ENCODE results near the gene RHCE.
"Not testable (repeated sequence)": the region's sequence is repeated elsewhere in the genome, so short reads cannot be mapped to it uniquely, and the experiment has no call there.

Gene RHCE

DNA sequence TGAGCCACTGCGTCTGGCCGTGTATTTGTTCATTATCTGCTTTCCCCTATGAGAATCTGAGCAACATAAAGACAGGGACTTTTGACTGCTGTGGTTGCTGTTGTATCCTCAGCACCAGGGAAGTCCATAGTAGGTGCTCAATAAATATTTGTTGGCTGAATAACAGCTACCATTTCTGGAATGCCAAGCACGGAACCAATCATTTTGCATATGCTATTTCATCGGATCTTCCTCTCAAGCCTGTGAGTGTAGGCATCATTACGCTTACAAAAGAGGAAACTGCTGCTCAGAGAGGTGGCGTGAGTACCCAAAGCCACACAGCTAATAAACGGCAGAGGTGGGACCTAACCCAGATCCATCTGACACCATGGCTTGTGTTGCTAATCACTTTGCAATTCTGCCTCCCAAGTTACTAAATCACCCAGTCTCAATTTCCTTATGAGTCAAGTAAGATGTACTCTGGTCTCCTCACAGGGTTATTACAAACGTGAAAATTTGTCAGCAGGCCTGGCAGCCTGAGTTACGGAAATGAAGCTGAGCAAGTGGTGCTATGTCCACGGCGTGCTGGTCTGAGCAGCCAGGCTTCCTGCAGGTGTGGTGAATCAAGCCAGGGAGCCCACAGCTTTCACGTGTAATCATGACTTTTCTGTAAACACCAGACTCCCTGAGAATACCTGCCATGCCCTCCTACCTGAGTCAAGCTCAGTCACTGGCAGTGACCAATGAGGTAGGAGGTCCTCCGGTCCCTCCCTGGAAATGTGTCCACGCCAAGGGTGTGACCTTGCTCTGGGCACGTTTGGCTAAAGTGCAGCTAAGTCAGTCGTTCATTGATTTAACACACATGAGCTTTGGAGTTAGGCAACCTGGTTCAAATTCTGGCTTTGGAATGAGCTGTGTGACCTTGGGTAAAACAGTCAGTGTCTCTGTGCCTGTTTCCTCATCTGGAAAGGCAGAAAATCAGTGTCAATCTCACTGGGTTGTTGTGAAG is 4.8 kb upstream of the RHCE start:
- TF ChIP-seq, protein P1, sequence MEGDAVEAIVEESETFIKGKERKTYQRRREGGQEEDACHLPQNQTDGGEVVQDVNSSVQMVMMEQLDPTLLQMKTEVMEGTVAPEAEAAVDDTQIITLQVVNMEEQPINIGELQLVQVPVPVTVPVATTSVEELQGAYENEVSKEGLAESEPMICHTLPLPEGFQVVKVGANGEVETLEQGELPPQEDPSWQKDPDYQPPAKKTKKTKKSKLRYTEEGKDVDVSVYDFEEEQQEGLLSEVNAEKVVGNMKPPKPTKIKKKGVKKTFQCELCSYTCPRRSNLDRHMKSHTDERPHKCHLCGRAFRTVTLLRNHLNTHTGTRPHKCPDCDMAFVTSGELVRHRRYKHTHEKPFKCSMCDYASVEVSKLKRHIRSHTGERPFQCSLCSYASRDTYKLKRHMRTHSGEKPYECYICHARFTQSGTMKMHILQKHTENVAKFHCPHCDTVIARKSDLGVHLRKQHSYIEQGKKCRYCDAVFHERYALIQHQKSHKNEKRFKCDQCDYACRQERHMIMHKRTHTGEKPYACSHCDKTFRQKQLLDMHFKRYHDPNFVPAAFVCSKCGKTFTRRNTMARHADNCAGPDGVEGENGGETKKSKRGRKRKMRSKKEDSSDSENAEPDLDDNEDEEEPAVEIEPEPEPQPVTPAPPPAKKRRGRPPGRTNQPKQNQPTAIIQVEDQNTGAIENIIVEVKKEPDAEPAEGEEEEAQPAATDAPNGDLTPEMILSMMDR (IDR thresholded peaks at IDR 0.05; ENCODE audit: insufficient read depth, missing control alignments) = no peak
- FAIRE-seq (no peak), DNase-seq (ENCODE audit: insufficient read length, low spot score) (no peak)

DNA sequence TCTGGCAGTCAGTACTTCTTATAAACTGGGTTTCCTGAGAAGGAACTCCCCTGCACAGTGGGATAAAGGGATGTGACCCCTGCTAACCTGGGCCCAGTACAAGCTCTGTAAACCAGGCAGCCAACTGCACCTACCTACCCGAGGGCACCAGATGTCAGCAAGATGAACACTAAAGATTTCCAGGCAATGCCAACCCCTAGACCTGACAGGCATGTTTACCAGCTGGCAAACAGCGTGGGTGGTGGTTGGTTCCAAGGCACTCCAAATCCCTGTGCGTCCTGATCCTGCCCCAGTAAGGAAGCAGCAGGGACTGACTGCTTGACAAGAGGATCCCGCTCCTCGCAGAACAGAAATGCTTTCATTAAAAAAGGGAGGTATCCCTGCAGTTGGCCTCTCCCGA is 2.6 kb upstream of the RHCE start:
- FAIRE-seq = not testable (repeated sequence)

DNA sequence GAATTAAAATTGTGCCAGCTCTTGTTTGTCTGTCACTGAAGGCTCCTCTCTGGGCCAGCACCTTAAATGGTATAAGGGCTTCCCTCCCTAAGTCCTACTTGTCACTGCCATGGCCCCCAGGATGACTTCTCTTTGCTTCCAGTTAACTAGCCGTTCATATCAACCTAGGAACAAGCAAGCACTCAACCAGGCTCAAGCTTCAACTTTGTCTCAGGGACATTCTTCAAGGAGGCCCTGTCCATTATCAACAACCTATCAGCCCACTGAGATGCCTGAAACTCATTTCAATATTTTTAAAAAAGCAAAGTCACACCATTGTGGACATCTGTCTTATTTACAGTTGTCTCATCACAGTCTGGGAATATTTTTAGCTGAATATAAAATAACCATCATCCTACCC is 1.3 kb downstream of the RHCE start:
- not testable (repeated sequence) for DNase-seq (ENCODE audit: insufficient read length, low spot score); FAIRE-seq

More for the DNA sequence above, 2.6 kb upstream of the RHCE start:
- not testable (repeated sequence) for DNase-seq (ENCODE audit: insufficient read length, low spot score)

DNA sequence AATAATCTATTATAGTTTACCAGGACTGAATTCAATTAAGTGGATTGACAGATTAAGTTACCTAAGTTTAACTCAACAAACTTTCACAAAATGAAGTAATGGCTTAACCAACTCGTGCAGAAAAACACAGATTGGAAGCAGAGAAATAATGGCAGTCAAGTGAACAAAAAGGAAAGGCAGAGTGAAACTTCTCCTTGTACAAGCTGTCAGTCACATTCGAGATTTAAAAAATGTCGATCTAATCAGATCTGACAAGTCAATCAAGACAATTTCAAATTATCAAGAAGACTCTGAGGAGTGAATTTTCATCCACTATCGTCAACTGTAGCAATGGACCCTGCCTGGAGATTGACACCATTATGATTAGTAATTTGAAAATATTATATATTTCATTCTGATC is 3.3 kb downstream of the RHCE start:
- not testable (repeated sequence) for DNase-seq (ENCODE audit: insufficient read length, low spot score); FAIRE-seq

DNA sequence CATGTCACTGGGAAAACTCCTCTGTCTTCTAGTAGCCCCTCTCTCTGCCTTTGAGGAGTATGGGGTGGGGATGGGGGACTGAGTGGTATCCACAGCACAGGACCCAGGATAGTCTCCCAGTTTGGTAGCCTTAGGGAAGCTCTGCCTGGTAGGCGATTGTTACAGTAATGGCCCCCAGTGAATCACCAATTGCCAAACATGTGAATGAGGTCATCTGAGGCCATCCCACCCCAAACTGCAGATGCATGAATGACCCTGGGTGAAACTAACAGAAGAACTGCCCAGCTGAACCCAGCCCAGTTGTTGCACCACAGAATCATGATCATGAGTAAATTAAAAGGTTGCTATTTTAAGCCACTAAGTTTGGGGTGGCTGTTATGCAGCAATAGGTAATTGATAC is 6.0 kb downstream of the RHCE start:
- DNase-seq (ENCODE audit: insufficient read length, low spot score); FAIRE-seq: not testable (repeated sequence)

DNA sequence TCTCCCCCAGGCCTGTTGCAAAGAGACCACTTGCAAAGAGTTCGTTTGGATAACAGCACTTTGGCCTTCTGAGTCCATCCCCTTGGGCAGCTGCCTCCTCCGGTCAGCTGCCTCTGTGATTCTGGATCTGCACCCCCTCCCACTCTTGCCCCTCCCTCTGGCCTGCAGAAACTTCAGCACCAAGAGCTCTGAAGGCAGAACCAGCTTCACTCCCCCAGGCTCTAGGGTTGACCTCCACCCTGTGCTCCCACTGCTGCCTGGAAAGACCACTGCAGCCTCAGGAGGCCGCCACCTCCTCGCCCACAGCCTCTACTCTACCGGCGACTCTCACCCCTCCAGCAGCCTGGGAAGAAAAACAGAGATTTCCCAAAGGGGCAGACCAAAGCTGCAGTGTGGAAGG is 6.5 kb downstream of the RHCE start:
- not testable (repeated sequence) for DNase-seq (ENCODE audit: insufficient read length, low spot score); FAIRE-seq

DNA sequence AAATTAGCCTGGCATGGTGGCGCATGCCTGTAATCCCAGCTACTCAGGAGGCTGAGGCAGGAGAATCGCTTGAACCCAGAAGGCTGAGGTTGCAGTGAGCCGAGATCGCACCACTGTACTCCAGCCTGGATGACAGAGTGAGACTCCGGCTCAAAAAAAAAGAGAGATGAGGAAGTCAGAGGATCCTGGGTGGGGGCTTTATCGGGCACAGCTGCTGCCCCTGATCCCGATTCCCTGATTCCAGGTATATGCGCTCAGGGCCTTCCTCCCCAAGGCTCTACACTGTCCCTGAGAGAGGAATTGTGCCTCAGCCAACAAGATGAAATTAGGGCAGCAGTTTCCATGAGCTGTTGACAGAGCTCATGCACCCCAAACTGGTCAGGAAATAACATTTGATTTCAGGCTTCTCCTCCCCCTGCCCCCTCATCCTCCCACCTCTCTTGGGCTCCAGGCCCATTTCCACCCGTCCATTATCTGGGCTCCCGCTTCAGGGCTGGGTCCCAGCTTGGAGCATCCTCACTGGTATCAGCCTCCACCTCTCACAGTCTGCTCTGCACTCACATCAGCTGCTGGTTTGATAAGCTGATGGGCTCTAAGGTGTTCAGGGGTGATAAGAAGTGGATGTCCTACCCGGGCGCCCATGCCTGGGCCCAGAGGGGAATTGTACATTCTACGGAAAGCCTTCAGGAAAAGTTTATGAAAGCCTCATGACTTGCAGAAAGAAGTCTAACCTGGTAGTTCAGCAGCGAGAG is 7.6 kb downstream of the RHCE start:
- not testable (repeated sequence) for FAIRE-seq; DNase-seq (ENCODE audit: insufficient read length, low spot score)

DNA sequence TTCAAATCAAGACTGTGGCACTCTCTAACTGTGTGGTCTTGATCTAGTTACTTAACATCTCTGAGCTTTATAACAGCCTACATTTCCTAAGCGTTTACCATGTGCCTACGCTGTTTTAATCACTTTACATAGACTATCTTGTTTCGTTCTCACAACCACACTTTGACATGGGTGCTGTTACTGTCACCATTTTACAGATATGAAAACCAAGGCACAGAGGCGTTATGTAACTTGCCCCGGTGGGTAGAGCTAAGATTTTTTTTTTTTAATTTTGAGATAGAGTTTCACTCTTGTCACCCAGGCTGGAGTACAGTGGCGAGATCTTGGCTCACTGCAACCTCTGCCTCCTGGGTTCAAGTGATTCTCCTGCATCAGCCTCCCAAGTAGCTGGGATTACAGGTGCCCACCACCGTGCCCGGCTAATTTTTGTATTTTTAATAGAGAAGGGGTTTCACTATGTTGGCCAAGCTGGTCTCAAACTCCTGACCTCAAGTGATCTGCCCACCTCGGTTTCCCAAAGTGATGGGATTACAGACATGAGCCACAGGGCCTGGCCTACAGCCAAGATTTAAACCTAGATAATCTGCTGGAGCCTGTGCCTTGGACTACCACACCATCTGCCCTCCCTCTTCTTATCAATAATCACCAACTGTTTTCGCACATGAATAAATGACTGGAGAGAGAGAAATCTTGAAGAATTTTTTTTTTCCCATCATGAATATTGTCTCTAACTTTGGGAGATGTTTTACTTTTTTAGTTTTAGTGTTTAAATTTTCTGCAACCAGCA is 10.8 kb downstream of the RHCE start:
- FAIRE-seq; DNase-seq (ENCODE audit: insufficient read length, low spot score): not testable (repeated sequence)

DNA sequence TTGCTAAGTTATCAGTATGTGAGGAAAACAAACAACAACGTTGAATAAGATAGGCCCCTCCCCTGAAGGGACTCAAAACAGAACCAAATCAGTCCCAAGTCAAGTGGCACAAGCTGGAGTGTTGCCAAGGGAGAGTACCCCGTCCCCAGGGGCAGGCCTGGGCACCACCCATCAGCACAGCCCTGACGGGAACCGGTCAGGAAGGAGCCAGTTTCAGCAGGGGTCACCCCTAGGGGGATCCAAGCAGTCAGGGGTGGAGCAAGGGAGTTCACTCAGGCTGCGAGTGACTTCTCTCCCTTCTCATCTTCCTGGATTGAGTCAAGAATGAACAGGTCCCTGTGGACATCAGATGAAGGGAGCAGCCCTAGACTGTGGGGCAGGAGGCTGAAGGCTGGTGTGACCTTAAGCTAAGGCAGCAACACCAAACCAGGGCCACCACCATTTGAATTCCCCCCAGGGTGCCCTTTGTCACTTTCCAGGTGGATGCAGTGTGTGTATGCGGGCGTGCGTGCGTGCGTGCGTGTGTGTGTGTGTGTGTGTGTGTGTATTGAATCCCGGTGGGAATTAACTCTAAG is 14.8 kb downstream of the RHCE start:
- FAIRE-seq; DNase-seq (ENCODE audit: insufficient read length, low spot score): not testable (repeated sequence)

DNA sequence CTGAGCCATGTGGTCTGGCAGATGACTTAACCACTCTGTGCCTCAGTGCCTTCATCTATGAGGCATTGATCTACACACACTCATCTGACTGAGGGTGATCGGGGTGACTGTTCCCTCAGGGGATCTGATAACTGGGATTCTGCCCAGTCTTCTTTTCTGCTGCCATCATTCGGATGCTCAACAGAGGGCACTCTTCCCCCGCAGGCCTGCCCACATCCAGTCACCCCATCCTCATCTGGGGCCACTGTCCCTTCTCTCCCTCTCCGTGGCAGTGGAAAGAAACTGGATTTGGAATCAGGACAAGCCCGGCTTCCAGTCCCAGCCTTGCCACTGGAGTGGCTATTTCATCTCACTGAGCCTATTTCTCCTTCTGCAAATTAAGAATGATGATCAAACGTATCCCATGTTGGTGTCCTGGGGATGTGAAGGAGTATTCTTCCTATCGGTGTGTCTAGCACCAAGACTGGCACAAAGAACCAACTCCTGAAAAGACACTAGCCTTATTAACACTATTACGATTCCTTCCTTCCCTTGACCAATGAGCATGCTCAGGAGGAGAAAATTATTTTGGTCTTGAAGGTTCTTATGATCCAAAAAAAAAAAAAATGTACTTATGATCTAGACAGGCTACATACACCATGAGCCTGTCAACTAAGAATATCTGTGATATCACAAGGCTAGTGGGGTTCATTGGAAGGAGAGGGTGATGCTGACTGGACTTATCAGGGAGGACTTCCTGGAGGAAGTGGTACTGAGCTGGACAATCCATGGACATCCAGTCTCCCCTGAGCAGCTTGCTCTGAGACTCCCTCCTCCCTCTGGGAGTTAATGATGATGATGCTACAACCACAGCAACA is 17.4 kb downstream of the RHCE start:
- not testable (repeated sequence) for DNase-seq (ENCODE audit: insufficient read length, low spot score); FAIRE-seq

DNA sequence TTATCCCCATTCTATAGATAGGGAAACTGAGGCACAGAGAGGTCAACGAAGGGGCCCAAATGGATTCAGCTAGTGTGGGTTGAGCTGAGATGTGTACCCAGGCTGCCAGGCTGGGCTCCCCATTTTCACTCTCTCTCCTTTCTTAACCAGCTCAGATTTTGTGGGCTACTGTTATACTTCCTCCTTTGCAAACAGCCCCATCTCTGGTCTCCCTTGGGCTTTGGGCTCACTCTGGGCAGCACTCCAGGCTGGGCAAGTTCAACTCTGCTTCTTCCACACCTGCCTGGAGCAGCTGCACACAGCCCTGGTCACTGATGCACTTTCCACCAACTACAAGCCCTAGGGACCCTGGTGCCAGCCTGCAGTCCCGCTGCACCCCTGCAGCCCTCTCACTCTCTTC is 22.5 kb downstream of the RHCE start:
- DNase-seq (ENCODE audit: insufficient read length, low spot score) = not testable (repeated sequence)

DNA sequence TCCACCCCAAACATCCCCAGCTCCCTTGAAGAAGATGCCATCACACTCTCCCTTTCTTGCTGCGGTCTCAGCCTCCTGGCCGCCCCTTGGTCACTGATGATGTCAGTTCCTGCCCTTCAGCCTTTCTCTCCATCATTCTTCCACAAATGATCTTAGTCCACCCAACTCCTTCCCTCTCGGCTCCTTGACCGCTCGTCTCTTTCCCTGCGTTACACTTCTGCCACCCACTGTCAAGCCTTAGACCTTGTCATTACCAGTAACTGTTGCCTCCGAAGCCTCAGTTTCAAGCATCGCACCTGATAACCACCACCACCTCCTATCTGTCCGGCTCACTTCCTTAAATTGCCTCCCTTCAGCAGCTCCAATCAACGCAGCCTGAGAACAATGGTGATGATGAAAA is 23.1 kb downstream of the RHCE start:
- DNase-seq (ENCODE audit: insufficient read length, low spot score); FAIRE-seq: not testable (repeated sequence)

More for the DNA sequence above, 22.5 kb downstream of the RHCE start:
- not testable (repeated sequence) for FAIRE-seq

Data from D721Med (cell line).